Ovary (tissue), 3 donors: ENCODE results near the gene TRAPPC14.

Source experiments
- CTCF ChIP-seq, 3 donors: fragments of 450-650 bp in 2 of 3; fragments of 200-600 bp in 1 of 3; IDR thresholded peaks; one replicate each; pipeline versions ENCODE4 v1.5.1 to v1.8.0; 2016 to 2022; ENCODE audit warnings: antibody characterized with exemption in 3 of 3, mild to moderate bottlenecking in 1 of 3
- EP300 ChIP-seq: sonication (generic); formaldehyde crosslinking; IDR thresholded peaks from one replicate; pipeline ENCODE4 v1.6.1; 2017; ENCODE audit warnings: antibody characterized with exemption
- donor health status: DM: no; HTN: no; CAD: no.

GRCh38 chr7:100167912-100168323 is 9.4 kb upstream of the TRAPPC14 start:
- TF ChIP-seq CTCF (IDR thresholded peaks at IDR 0.05) (no peak), EP300 (no peak)
